Adipocyte (in vitro differentiated cells): ENCODE measurements around the gene IGF2BP3.
A peak's percentile ranks its signal among the peaks of the same experiment; 100 is the strongest.
"Not testable (repeated sequence)": the region's sequence is repeated elsewhere in the genome, so short reads cannot be mapped to it uniquely, and the experiment has no call there.

Source experiments
- DNase-seq: peaks from one replicate; pipeline ENCODE4 v3.0.0-alpha.2; 2015; ENCODE audit warnings: low read depth
- H3K27me3 ChIP-seq: replicated peaks from 2 replicates; pipeline ENCODE4 v1.7.0; 2013; ENCODE audit warnings: mild to moderate bottlenecking, low read length, moderate library complexity; ENCODE audit not compliant: control insufficient read depth, insufficient read depth
- H3K36me3 ChIP-seq: 2 replicates; pipeline ENCODE4 v1.7.0; 2013; ENCODE audit warnings: low read length, mild to moderate bottlenecking, moderate library complexity; ENCODE audit not compliant: control insufficient read depth, insufficient read depth, severe bottlenecking
- H3K4me1 ChIP-seq: 2 replicates; pipeline ENCODE4 v1.7.0; 2013; ENCODE audit warnings: mild to moderate bottlenecking, low read length, moderate library complexity; ENCODE audit not compliant: control insufficient read depth, insufficient read depth
- H3K4me3 ChIP-seq: 2 replicates; pipeline ENCODE4 v1.7.0; 2013; ENCODE audit warnings: mild to moderate bottlenecking, low read length, moderate library complexity
- H3K9ac ChIP-seq: 2 replicates; pipeline ENCODE4 v1.7.0; 2013; ENCODE audit warnings: mild to moderate bottlenecking, low read length, moderate library complexity
- H3K9me3 ChIP-seq: 2 replicates; pipeline ENCODE4 v1.7.0; 2013; ENCODE audit warnings: mild to moderate bottlenecking, low read length, moderate library complexity; ENCODE audit not compliant: control insufficient read depth

Gene IGF2BP3

GRCh38 chr7:23470330-23471105 is at the start of gene IGF2BP3:
Gene IGF2BP3, minus strand, starts transcription at chr7:23470491. Its CDS starts 381 bp downstream, at chr7:23470110.
- peak within 1 kb of the TSS; percentile 78 for H3K9ac ChIP-seq
- H3K4me3 ChIP-seq = peak within 1 kb of the TSS; percentile 85
- H3K36me3 ChIP-seq = no peaks in the 10 kb centered on the region
- H3K27me3 ChIP-seq = peaks cover 15% of the 10 kb centered on the region
- H3K4me1 ChIP-seq = peaks cover 21% of the 10 kb centered on the region
- no peaks in the 10 kb centered on the region for H3K9me3 ChIP-seq
- DNase-seq = peak; percentile 94

DNA sequence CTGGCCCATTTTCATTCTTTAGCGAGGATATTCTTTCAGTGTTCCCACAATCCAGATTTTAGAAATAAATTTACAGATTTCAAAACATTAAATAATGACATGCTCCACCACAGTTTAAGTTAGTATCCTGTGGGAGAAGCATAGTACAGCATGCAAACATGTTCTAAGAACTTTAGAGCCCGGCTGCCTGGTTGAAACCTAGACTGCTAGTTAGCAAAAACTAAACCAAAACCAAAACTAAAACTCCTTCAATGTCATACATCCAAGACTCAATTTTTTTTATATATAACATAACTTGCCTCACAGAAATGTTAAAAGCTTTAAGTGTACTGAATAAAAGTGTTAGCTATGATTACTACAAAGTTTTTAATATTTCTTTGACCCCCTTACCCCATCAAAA is 44.5 kb upstream of the IGF2BP3 start:
- Histone ChIP-seq H3K36me3 (peaks cover 92% of the 10 kb centered on the region), H3K4me3 (no peak overlapping the region), H3K9ac (no peak overlapping the region)

GRCh38 chr7:23513746-23514145 is 43.5 kb upstream of the IGF2BP3 start:
- not testable (repeated sequence) for H3K9ac ChIP-seq, DNase-seq, H3K27me3 ChIP-seq, H3K4me1 ChIP-seq, H3K4me3 ChIP-seq, H3K9me3 ChIP-seq
- H3K36me3 ChIP-seq = peaks cover 92% of the 10 kb centered on the region

More for the DNA sequence above, 44.5 kb upstream of the IGF2BP3 start:
- H3K4me1 ChIP-seq = no peaks in the 10 kb centered on the region
- DNase-seq = no peak
- no peaks in the 10 kb centered on the region for H3K27me3 ChIP-seq
- no peaks in the 10 kb centered on the region for H3K9me3 ChIP-seq

DNA sequence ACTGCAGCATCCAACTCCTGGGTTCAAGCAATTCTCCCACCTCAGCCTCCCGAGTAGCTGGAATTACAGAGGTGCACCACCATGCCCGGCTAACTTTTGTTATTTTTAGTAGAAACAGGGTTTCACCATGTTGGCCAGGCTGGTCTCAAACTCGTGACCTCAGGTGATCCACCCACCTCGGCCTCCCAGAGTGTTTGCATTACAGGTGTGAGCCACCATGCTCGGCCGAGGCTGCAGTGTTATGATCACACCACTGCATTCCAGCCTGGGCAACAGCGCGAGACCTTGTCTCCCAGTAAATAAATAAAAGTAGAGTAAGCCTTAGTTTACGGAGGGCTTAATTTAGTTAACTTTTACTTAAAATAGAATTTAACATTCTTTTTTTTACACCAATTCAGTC is 23.7 kb upstream of the IGF2BP3 start:
- Histone ChIP-seq H3K27me3 (no peaks in the 10 kb centered on the region), H3K9ac (no peak overlapping the region), H3K36me3 (peaks cover under 1% of the 10 kb centered on the region), H3K4me1 (peaks cover 9% of the 10 kb centered on the region), H3K9me3 (no peaks in the 10 kb centered on the region), H3K4me3 (no peak overlapping the region)
- DNase-seq = no peak

GRCh38 chr7:23491502-23491901 is 21.2 kb upstream of the IGF2BP3 start:
- no peaks in the 10 kb centered on the region for H3K36me3 ChIP-seq
- no peaks in the 10 kb centered on the region for H3K27me3 ChIP-seq
- H3K4me1 ChIP-seq = peaks cover 6% of the 10 kb centered on the region
- no peak for DNase-seq
- no peak overlapping the region for H3K9ac ChIP-seq
- no peaks in the 10 kb centered on the region for H3K9me3 ChIP-seq
- peak overlapping the region; percentile 85 for H3K4me3 ChIP-seq

GRCh38 chr7:23490357-23491135 is 20.3 kb upstream of the IGF2BP3 start:
- DNase-seq = peak; percentile 47
- Histone ChIP-seq H3K9ac (peak overlapping the region; percentile 82), H3K36me3 (no peaks in the 10 kb centered on the region), H3K9me3 (no peaks in the 10 kb centered on the region), H3K4me3 (peak overlapping the region; percentile 85), H3K4me1 (peaks cover 6% of the 10 kb centered on the region), H3K27me3 (no peaks in the 10 kb centered on the region)

DNA sequence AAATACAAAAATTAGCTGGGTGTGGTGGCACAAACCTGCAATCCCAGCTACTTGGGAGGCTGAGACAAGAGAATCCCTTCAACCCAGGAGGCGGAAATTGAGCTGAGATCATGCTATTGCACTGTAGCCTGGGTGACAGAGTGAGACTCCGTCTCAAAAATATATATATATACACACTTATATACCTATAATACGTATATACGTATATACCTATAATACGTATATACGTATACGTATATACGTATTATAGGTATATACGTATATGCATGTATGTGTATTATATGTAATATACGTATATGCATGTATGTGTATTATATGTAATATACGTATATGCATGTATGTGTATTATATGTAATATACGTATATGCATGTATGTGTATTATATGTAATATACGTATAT is 18.4 kb upstream of the IGF2BP3 start:
- DNase-seq, H3K4me3 ChIP-seq, H3K9ac ChIP-seq, H3K9me3 ChIP-seq, H3K36me3 ChIP-seq, H3K4me1 ChIP-seq, H3K27me3 ChIP-seq: not testable (repeated sequence)

- H3K36me3 ChIP-seq = no peaks in the 10 kb centered on the region
- H3K4me1 ChIP-seq = peaks cover 6% of the 10 kb centered on the region
- no peaks in the 10 kb centered on the region for H3K9me3 ChIP-seq
- H3K4me3 ChIP-seq = no peak overlapping the region
- no peak for DNase-seq
- no peak overlapping the region for H3K9ac ChIP-seq
- no peaks in the 10 kb centered on the region for H3K27me3 ChIP-seq
Observed at GRCh38 chr7:23487670-23488069, 17.4 kb upstream of the IGF2BP3 start.

- no peak overlapping the region for H3K4me3 ChIP-seq
- H3K9ac ChIP-seq = no peak overlapping the region
- H3K27me3 ChIP-seq = no peaks in the 10 kb centered on the region
- H3K36me3 ChIP-seq = no peaks in the 10 kb centered on the region
- no peaks in the 10 kb centered on the region for H3K9me3 ChIP-seq
- no peak for DNase-seq
- peaks cover 4% of the 10 kb centered on the region for H3K4me1 ChIP-seq
Observed at GRCh38 chr7:23486002-23486773, 15.9 kb upstream of the IGF2BP3 start.

DNA sequence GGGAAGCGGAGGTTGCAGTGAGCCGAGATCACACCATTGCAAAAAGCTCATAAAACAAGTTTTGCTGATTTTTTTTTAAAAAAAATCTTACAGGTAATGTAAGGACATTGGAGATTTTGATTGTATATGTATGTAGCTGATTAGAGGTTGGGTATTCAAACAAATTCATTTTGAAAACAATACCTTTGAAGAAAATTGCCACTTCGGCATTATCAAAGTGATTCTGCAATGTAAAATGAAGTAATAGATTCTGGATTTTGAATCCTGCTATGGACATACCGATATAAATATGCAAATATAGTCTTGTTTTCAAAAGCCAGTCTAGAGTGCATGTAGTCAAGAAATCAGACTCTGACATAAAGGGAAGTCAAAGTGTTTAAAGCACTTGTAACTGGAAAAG is 12.4 kb upstream of the IGF2BP3 start:
- H3K27me3 ChIP-seq = peaks cover 21% of the 10 kb centered on the region
- H3K4me3 ChIP-seq = no peak overlapping the region
- DNase-seq = no peak
- no peaks in the 10 kb centered on the region for H3K36me3 ChIP-seq
- H3K9me3 ChIP-seq = no peaks in the 10 kb centered on the region
- H3K9ac ChIP-seq = no peak overlapping the region
- H3K4me1 ChIP-seq = no peaks in the 10 kb centered on the region
